Suppressor macrophage treated with lipopolysaccharide for 1 hour (primary cell): ENCODE measurements around the gene DNAJB12.
"Not testable (repeated sequence)": the region's sequence is repeated elsewhere in the genome, so short reads cannot be mapped to it uniquely, and the experiment has no call there.

Experiments used
- DNase-seq, 3 donors: peaks; one replicate each; pipeline ENCODE4 v3.0.0-alpha.2; 2020 to 2022

DNAJB12 gene

DNA sequence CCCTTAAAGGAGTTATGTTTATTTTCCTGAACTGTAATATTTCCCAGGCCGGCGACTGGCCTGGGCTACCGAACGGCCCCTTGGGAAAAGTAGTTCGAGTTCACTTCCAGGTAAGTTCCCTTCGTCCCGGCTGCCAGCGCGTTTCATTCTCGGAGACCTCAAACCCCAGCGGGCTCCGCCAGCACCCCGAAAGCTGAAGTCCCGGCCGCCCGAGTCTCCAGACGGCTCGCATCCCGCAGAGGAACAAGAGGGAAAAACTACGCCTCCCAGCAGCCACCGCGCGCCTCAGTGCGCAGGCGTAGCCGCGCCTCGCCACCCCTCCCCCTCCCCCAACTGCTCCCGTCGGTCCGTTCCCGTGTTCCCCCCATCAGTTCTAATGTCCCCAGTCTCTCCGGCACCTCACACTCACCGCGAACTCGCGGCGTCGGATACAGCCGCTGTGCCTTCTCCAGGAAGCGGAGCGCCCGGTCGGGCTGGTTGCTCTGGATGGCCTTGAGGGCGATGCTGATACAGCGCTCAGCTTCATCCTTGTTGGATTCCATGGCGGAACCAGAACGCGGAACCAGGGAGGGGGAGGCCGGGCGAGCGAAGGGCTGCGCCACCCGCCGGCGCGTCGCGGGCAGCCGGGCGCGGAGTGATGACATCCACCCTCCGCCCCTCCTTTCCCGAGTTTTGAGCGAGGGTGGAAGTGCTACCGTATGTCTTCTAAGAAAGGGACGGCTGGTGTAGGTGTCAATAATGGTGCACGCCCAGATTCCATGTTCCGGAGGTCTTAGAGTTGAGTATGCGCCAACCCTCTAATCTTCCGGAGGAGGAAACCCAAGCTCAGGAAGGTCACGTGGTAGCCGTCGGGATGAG lies at the start of gene DNAJB12:
Gene DNAJB12 (minus strand): TSS at position 564 of the 858 bp plus-strand sequence. CDS start 22 bp downstream, at position 542.
- peak; percentile 95 to 97 (median 97) for DNase-seq

DNA sequence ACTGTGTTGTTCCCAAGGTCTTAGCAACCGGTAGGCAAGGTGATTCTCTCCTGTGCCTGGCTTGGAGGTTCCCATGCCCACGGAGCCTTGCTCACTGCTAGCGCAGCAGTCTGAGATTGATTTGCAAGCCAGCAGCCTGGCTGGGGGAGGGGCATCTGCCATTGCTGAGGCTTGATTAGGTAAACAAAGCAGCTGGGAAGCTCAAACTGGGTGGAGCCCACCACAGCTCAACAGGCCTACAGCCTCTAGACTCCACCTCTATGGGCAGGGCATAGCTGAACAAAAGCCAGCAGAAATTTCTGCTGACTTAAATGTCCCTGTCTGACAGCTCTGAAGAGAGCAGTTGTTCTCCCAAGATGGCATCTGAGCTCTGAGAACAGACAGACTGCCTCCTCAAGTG lies 40.9 kb upstream of the DNAJB12 start:
- not testable (repeated sequence) for DNase-seq

DNA sequence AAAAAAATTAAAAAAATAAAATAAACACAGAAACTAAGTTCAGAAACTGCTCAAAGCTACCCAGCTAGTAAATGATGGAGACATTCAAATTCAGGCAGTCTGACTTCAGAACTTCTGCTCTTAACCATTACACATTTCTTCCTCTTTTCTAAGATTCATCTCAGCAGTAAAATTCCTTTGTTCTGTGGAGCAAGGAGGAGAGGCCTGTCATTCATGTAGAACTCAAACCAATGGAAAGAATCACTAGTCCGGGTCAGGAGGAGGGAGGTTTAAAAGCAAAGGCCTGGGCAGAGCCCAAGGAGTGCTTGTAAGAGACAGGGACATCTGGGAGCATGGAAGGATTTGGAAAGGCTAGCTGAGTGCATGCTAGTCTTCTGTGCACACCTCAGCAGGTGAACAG lies 37.9 kb upstream of the DNAJB12 start:
- peak in 1 of 3 donors; percentile 13 for DNase-seq

GRCh38 chr10:72390764-72391163 lies 36.0 kb upstream of the DNAJB12 start:
- DNase-seq: no peak

GRCh38 chr10:72389716-72390115 lies 35.0 kb upstream of the DNAJB12 start:
- DNase-seq: no peak

- peak in 1 of 3 donors; percentile 15 for DNase-seq
Observed at GRCh38 chr10:72389014-72389413, 34.3 kb upstream of the DNAJB12 start.

DNA sequence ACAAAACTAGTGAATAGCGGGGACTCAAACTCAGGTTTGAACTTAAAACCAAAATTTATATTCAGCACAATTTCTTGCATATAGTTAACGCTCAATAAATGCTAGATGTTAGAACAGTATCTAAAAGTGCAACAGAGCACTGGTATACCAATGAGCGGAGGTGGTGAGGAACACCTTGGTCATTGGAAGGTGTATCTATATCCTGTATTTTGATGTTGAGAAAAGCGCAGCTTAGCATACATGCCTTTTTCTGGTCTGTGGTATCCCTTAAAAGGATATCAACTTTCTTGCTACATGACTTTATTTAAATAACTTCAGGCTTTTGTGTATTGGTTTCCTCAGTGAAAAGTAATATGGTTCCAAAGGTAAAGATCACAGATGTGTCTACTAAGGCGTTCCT lies 33.3 kb upstream of the DNAJB12 start:
- no peak for DNase-seq

- peak in 1 of 3 donors; percentile 23 for DNase-seq
Observed at GRCh38 chr10:72386916-72387586, 32.3 kb upstream of the DNAJB12 start.

- no peak for DNase-seq
Observed at GRCh38 chr10:72385724-72386123, 31.0 kb upstream of the DNAJB12 start.

DNA sequence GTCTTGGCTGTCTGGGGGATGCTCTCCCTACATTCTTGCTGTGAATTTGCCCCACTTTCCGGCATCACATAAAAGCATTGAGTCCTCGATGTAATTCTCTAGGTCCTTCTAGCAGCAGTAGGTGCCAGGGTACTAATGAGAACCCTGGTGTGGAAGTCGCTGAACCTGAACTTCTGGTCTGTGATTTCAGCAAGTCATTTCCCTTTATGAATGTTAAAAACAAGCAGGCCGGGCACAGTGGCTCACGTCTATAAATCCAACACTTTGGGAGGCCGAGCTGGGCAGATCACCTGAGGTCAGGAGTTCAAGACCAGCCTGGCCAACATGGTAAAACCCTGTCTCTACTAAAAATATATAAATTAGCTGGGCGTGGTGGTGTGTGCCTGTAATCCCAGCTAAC lies 30.3 kb upstream of the DNAJB12 start:
- DNase-seq: not testable (repeated sequence)

DNA sequence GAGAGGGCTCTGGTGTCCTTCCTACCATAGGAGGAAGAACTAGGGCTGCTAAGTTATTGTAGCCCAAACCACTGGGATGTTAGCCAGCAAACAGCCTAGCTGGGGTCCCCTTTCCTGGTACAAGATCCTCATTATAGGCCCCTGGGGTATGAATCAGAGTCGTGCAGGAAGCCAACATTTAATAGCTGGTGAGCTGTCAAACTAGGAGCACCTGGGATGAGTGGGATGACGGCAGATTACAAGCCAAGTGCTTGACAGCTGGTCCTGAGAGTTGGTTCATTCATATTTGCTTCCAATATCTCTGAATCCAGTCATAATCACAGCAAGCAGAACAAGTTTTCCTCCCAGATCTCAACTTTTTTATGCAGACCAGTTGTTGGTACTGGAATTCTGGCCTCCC lies 25.1 kb upstream of the DNAJB12 start:
- peak in 1 of 3 donors; percentile 12 for DNase-seq

GRCh38 chr10:72379062-72379461 lies 24.3 kb upstream of the DNAJB12 start:
- DNase-seq: peak in 2 of 3 donors; percentile 23 to 40

DNA sequence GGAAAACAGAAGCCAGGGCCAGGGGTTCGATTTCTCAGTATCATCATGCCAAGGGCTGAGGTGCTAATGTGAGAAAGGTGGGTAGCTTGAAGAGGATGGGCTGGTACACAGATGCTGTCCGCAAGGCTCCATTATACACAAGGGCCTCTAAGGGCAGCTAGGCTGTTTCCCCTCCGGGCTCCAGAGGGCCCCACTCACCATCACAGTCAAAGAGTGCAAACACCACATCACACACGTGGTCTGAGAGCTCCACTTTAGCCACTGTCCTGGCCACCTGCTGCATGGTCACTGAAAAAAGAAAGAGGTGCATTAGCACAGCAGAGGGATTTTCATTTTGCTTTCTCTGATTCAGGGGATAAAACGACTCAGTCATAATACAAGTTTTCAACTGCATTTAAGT lies 20.9 kb upstream of the DNAJB12 start:
- DNase-seq: peak in 2 of 3 donors; percentile 8 to 9

GRCh38 chr10:72375173-72375572 lies 20.5 kb upstream of the DNAJB12 start:
- peak in 1 of 3 donors; percentile 8 for DNase-seq

DNA sequence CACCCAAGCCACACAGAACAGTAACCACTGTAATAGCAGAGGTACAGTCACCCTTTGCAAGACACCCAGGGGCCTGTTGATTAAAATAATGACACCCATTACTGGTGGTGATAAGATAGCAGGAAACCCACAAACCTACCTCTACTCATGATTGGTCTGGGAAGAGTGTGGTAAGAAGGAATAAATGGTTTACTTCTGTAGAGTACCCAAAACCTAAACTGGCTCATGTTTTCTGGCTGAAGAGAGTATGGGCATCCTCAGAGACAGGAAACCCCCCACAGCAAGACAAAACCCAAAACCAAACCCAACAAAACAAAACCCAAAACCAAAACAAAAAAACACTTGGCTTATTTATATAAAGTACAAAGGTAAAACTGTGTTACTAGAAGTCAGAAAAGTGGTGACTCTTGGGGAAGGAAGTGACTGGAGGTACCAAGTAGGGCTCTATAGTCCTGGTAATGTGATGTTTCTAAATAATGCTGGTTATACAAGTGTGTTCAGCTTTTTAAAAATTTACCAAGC lies 15.5 kb upstream of the DNAJB12 start:
- DNase-seq: no peak

- DNase-seq: no peak
Observed at GRCh38 chr10:72367301-72367960, 12.7 kb upstream of the DNAJB12 start.

DNA sequence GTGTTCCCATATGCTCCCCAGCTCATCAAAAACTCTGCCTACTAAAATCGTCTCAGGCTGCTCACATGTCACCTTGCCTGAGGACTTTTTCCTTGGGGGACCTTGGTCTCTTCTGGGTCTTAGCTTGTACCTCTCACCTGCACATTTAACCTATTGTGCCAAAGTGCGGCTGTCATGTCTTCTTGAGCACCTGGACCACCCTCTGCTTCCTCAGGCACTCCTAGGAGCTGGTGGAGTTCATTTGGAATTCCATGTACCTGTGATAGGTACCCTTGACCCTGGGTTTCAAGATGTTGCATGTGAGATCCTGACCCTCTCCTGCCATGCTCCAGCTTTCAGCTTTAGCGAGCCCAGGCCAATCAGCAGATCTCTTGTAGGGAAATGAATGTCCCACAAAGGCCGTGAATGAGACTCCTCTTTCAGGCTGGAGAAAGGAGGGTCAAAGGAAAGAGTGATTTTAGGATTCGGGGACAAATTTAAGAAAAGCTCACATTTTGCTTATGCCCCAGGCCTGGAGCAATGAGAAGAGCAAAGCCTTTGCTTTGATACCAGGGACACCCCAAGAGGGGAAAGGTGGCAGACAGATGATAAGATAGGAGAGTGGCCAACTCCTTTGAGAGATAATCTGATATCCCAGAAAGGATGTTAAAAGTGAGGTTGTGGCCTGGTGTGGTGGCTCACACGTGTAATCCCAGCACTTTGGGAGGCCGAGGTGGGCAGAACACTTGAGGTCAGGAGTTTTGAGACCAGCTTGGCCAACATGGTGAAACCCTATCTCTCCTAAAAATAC lies 10.6 kb upstream of the DNAJB12 start:
- no peak for DNase-seq

DNA sequence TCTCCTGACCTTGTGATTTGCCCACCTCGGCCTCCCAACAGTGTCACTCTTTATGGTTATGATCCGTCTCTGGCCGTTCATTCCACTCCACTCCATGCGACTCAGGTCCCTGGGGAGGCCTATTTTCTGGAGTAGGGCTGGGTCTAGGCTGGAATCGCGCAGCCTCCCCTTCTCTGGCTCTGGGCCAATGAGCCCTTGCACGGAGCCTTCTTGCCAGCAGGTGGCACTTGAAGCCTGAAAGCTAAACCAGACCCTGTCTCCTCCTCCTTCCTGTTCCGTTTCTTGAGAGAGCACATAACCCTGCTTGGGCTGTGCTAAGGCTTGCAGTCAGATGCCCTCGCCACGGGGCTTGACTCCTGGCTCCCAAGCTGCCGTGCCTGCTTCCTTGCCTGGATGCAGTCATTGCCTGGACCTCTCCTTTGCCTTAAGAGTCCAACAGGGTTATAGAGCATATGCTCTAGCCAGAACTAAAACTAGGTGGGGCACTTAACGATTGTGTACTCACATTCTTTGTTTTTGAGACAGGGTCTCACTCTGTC lies 9.6 kb upstream of the DNAJB12 start:
- peak; percentile 91 to 92 (median 91) for DNase-seq

GRCh38 chr10:72356987-72357386 lies 2.3 kb upstream of the DNAJB12 start:
- DNase-seq: no peak

DNA sequence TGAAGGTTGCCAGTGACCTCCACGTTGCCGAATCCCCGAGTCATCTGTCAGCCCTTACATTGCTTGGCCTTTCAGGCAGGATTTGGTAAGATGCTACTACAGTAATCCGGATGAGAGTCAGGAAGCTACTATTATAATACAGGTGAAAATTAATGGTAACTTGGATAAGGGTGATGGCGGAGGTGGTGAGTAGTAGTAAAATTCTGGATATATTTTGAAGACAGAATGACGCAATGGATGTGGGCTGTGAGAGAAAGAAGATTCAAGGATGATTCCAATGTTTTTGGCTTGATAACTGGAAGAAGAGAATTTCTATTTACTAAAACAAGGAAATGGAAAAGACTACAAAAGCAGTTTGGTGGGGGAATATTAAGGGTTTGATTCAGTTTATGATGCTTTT lies 1.4 kb upstream of the DNAJB12 start:
- no peak for DNase-seq

DNA sequence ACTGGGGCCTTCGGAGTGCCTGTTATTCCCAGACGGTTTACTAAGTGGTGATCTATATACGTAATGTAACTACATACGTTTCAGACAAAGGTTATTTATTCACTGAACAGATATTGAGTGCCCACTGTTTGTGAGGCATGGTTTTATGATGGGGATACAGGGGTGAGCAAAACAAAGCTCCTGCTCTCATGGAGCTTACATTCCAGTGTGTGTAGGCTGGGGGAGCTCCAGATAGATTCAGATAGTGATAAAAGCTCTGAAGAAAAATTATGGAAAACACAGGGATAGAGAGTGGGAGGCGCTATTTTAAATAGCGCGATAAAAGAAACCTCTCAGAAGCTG lies 466 bp upstream of the DNAJB12 start:
- DNase-seq: no peak

DNA sequence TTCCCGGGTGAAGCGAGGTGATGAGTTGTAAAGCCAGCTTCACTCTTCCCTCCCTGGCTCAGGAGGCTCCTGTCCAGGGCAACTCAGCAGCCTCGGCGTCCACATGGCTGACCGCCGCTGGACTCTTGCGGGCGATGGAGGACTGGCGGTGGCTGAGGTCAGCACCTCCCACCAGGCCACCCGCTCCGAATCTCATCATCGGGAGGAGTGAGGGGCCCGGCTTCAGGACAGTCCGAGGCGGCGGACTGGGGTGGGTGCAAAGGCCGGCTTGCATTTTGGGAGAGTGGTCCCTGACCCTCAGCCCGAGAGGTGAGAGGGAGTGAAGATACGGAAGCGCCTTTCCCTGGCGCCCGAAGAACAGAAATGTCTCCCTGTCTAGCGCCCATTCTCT lies 759 bp downstream of the DNAJB12 start:
- peak; percentile 43 to 65 (median 44) for DNase-seq
